Neural cell (in vitro differentiated cells): Measurements from ENCODE around the gene CHCHD1. TPM values are rescaled to one million over a fixed set of nuclear protein-coding genes. Genes with fewer than 3 reads are reported as not detected.
"Not testable (repeated sequence)": the region's sequence is repeated elsewhere in the genome, so short reads cannot be mapped to it uniquely, and the experiment has no call there.

Experiments used
- H2AFZ ChIP-seq: fragments of 200-600, 300-800 bp; sonication (generic), shearing (Covaris generic); 2 replicates; pipeline ENCODE4 v1.6.0; 2014; ENCODE audit warnings: low read depth, mild to moderate bottlenecking, antibody characterized with exemption, low read length, moderate library complexity
- H3F3A ChIP-seq: fragments of 200-600 bp; shearing (Covaris generic); 2 replicates; pipeline ENCODE4 v1.6.1; 2016; ENCODE audit warnings: mild to moderate bottlenecking, moderate library complexity, mixed read lengths, antibody characterized with exemption, low read length; ENCODE audit not compliant: insufficient read depth, poor library complexity, severe bottlenecking
- H3K27ac ChIP-seq: fragments of 200-600, 300-800 bp; sonication (generic), shearing (Covaris generic); 2 replicates; pipeline ENCODE4 v1.5.1; 2014; ENCODE audit warnings: mild to moderate bottlenecking, low read length, moderate library complexity
- H3K27me3 ChIP-seq: fragments of 300-800, 200-600 bp; sonication (generic), shearing (Covaris generic); 2 replicates; pipeline ENCODE4 v1.6.0; 2014; ENCODE audit warnings: mild to moderate bottlenecking, low read depth, low read length, moderate library complexity; ENCODE audit not compliant: insufficient read depth
- H3K36me3 ChIP-seq: fragments of 300-800, 200-600 bp; sonication (generic), shearing (Covaris generic); 2 replicates; pipeline ENCODE4 v1.5.1; 2014; ENCODE audit warnings: mild to moderate bottlenecking, antibody characterized with exemption, low read length, moderate library complexity; ENCODE audit not compliant: insufficient read depth
- H3K4me2 ChIP-seq: fragments of 300-800, 200-600 bp; sonication (generic), shearing (Covaris generic); 2 replicates; pipeline ENCODE4 v1.6.0; 2014; ENCODE audit warnings: mild to moderate bottlenecking, low read length
- H3K4me3 ChIP-seq: fragments of 300-800, 200-600 bp; sonication (generic), shearing (Covaris generic); 2 replicates; pipeline ENCODE4 v1.5.1; 2014; ENCODE audit warnings: mild to moderate bottlenecking, low read length, moderate library complexity
- H3K79me2 ChIP-seq: fragments of 200-600 bp; shearing (Covaris generic); replicated peaks from 2 replicates; pipeline ENCODE4 v1.6.0; 2014; ENCODE audit warnings: mild to moderate bottlenecking, low read length, moderate library complexity; ENCODE audit not compliant: insufficient read depth
- H3K9ac ChIP-seq: fragments of 300-800, 200-600 bp; sonication (generic), shearing (Covaris generic); 2 replicates; pipeline ENCODE4 v1.6.1; 2016; ENCODE audit warnings: mild to moderate bottlenecking, low read length, mixed read lengths
- H3K9me2 ChIP-seq: fragments of 200-600 bp; shearing (Covaris generic); 2 replicates; pipeline ENCODE4 v1.6.1; 2016; ENCODE audit warnings: mild to moderate bottlenecking, low read length, mixed read lengths; ENCODE audit not compliant: insufficient read depth
- H3K9me3 ChIP-seq: fragments of 200-600, 300-800 bp; sonication (generic), shearing (Covaris generic); 2 replicates; pipeline ENCODE4 v1.6.1; 2016; ENCODE audit warnings: mild to moderate bottlenecking, mixed run types, low read length, moderate library complexity, mixed read lengths
- H4K20me1 ChIP-seq: fragments of 200-600 bp; shearing (Covaris generic); 2 replicates; pipeline ENCODE4 v1.6.1; 2016; ENCODE audit warnings: mild to moderate bottlenecking, mixed run types; ENCODE audit not compliant: insufficient read depth
- CTCF ChIP-seq: fragments of 450-650 bp; IDR thresholded peaks from 2 replicates; pipeline ENCODE4 v1.5.1; 2014; ENCODE audit warnings: antibody characterized with exemption, mild to moderate bottlenecking, moderate library complexity; ENCODE audit not compliant: poor library complexity, severe bottlenecking
- EP300 ChIP-seq: fragments of 450-650 bp; conservative IDR thresholded peaks from 2 replicates; pipeline ENCODE4 v1.6.1; 2014; ENCODE audit warnings: antibody characterized with exemption, mild to moderate bottlenecking, moderate library complexity; ENCODE audit not compliant: poor library complexity, severe bottlenecking
- EZH2 ChIP-seq: fragments of 200-600, 300-800 bp; shearing (Covaris generic), sonication (generic); IDR thresholded peaks from 2 replicates; pipeline ENCODE4 v1.6.1; 2014; ENCODE audit warnings: antibody characterized with exemption, low read length, borderline replicate concordance, mild to moderate bottlenecking; ENCODE audit not compliant: insufficient read depth, poor library complexity, severe bottlenecking
- MXI1 ChIP-seq: fragments of 450-650 bp; conservative IDR thresholded peaks from 2 replicates; pipeline ENCODE4 v1.6.1; 2014; ENCODE audit warnings: antibody characterized with exemption, mild to moderate bottlenecking; ENCODE audit not compliant: poor library complexity, severe bottlenecking
- POLR2AphosphoS5 ChIP-seq: IDR thresholded peaks from 2 replicates; pipeline ENCODE4 v1.6.1; 2012
- RAD21 ChIP-seq: fragments of 450-650 bp; conservative IDR thresholded peaks from 2 replicates; pipeline ENCODE4 v1.6.1; 2014; ENCODE audit warnings: antibody characterized with exemption, mild to moderate bottlenecking, moderate library complexity
- REST ChIP-seq: IDR thresholded peaks from 2 replicates; pipeline ENCODE4 v1.6.1; 2012; ENCODE audit warnings: borderline replicate concordance
- SMC3 ChIP-seq: fragments of 450-650 bp; conservative IDR thresholded peaks from 2 replicates; pipeline ENCODE4 v1.6.1; 2014; ENCODE audit warnings: antibody characterized with exemption, mild to moderate bottlenecking, moderate library complexity; ENCODE audit not compliant: poor library complexity
- TAF1 ChIP-seq: IDR thresholded peaks from 2 replicates; pipeline ENCODE4 v1.6.1; 2012; ENCODE audit warnings: low read depth
- polyA plus RNA-seq: library from polyadenylated mRNA; depleted of rRNA; stranded (reverse); fragments of >200 nt; gene quantifications from 2 replicates; pipeline ENCODE4 v1.2.3, GENCODE V29; 2014

CHCHD1 gene
- polyA plus RNA-seq, 1 donor from 2014 or later, result 82.5 TPM

GRCh38 chr10:73734796-73735305 lies 47.0 kb upstream of the CHCHD1 start:
- Histone ChIP-seq H3K9me2 (no peaks in the 10 kb centered on the region), H3K9ac (no peak overlapping the region), H3F3A (no peaks in the 10 kb centered on the region), H3K9me3 (no peaks in the 10 kb centered on the region), H4K20me1 (no peaks in the 10 kb centered on the region), H2AFZ (no peak overlapping the region), H3K27ac (no peak overlapping the region), H3K79me2 (peaks cover 13% of the 10 kb centered on the region), H3K36me3 (no peaks in the 10 kb centered on the region), H3K27me3 (no peaks in the 10 kb centered on the region), H3K4me3 (no peak overlapping the region), H3K4me2 (no peak overlapping the region)
- TF ChIP-seq POLR2AphosphoS5 (no peak), TAF1 (no peak), CTCF (no peak), RAD21 (no peak), MXI1 (no peak), EP300 (no peak), SMC3 (no peak), EZH2 (no peak), REST (no peak)

GRCh38 chr10:73740501-73741254 lies 41.2 kb upstream of the CHCHD1 start:
- not testable (repeated sequence) for H3K4me3 ChIP-seq, H3K9ac ChIP-seq, H3K27me3 ChIP-seq, H3K36me3 ChIP-seq, H3F3A ChIP-seq, H3K9me3 ChIP-seq, H3K27ac ChIP-seq, H3K9me2 ChIP-seq, H4K20me1 ChIP-seq, H3K4me2 ChIP-seq, H2AFZ ChIP-seq
- H3K79me2 ChIP-seq, result peaks cover 12% of the 10 kb centered on the region
